Liver (tissue), 9 donors: ENCODE measurements around the gene NLGN1. TPM values are rescaled to one million over a fixed set of nuclear protein-coding genes. Genes with fewer than 3 reads are reported as not detected.
A peak's percentile ranks its signal among the peaks of the same experiment; 100 is the strongest.

Experiments used
- DNase-seq: peaks from one replicate; pipeline ENCODE4 v3.0.0-alpha.2; 2017; ENCODE audit warnings: low spot score
- H3K27ac ChIP-seq, 2 donors: one replicate each; pipeline ENCODE4 v1.7.0; 2013; ENCODE audit warnings: inconsistent platforms in 2 of 2, low read length in 2 of 2, control low read depth in 1 of 2, low read depth in 1 of 2, mild to moderate bottlenecking in 1 of 2
- H3K27me3 ChIP-seq, 4 donors: one replicate each; pipeline versions ENCODE4 v1.6.1 to v1.7.0; 2013; ENCODE audit warnings: low read length in 3 of 4, inconsistent platforms in 1 of 4, mild to moderate bottlenecking in 1 of 4, moderate library complexity in 1 of 4; ENCODE audit not compliant: control insufficient read depth in 4 of 4, insufficient read depth in 4 of 4
- H3K36me3 ChIP-seq, 4 donors: one replicate each; pipeline versions ENCODE4 v1.6.1 to v1.7.0; 2013; ENCODE audit warnings: low read length in 3 of 4, mild to moderate bottlenecking in 3 of 4, low read depth in 1 of 4, moderate library complexity in 1 of 4; ENCODE audit not compliant: control insufficient read depth in 4 of 4, insufficient read depth in 3 of 4
- H3K4me1 ChIP-seq, 4 donors: one replicate each; pipeline versions ENCODE4 v1.6.1 to v1.7.0; 2013; ENCODE audit warnings: low read length in 3 of 4, mild to moderate bottlenecking in 3 of 4, moderate library complexity in 1 of 4; ENCODE audit not compliant: control insufficient read depth in 4 of 4, insufficient read depth in 4 of 4
- H3K4me3 ChIP-seq, 3 donors: one replicate each; pipeline versions ENCODE4 v1.6.1 to v1.7.0; 2013; ENCODE audit warnings: low read length in 3 of 3, control low read depth in 1 of 3, low read depth in 1 of 3, mild to moderate bottlenecking in 1 of 3
- H3K9ac ChIP-seq, 2 donors: one replicate each; pipeline ENCODE4 v1.7.0; 2013; ENCODE audit warnings: low read length in 2 of 2, mild to moderate bottlenecking in 2 of 2, moderate library complexity in 2 of 2, control low read depth in 1 of 2, low read depth in 1 of 2
- H3K9me3 ChIP-seq, 4 donors: one replicate each; pipeline versions ENCODE4 v1.6.1 to v1.7.0; 2013; ENCODE audit warnings: low read length in 3 of 4; ENCODE audit not compliant: control insufficient read depth in 4 of 4
- ATF3 ChIP-seq: IDR thresholded peaks from 2 replicates; pipeline ENCODE4 v1.6.1; 2016; ENCODE audit warnings: antibody characterized with exemption
- CTCF ChIP-seq: fragments of 150-350 bp; IDR thresholded peaks from 2 replicates; pipeline ENCODE4 v1.5.1; 2017; ENCODE audit warnings: improper control_type of control experiment, low read depth, low read length; ENCODE audit not compliant: missing input control
- EGR1 ChIP-seq, 2 donors: IDR thresholded peaks; 2 replicates each; pipeline ENCODE4 v1.6.1; 2016 to 2018; ENCODE audit warnings: antibody characterized with exemption in 2 of 2, low read depth in 2 of 2
- FOXA1 ChIP-seq: IDR thresholded peaks from 2 replicates; pipeline ENCODE4 v1.6.1; 2016; ENCODE audit warnings: antibody characterized with exemption
- FOXA2 ChIP-seq: IDR thresholded peaks from 2 replicates; pipeline ENCODE4 v1.6.1; 2016; ENCODE audit warnings: antibody characterized with exemption
- HNF4A ChIP-seq, 2 donors: conservative IDR thresholded peaks; 2 replicates each; pipeline ENCODE4 v1.6.1; 2016; ENCODE audit warnings: antibody characterized with exemption in 2 of 2, mild to moderate bottlenecking in 2 of 2
- HNF4G ChIP-seq: IDR thresholded peaks from 2 replicates; pipeline ENCODE4 v1.6.1; 2016; ENCODE audit warnings: antibody characterized with exemption
- JUND ChIP-seq, 2 donors: IDR thresholded peaks; 2 replicates each; pipeline ENCODE4 v1.6.1; 2016; ENCODE audit warnings: antibody characterized with exemption in 2 of 2
- NR2F2 ChIP-seq: IDR thresholded peaks from 2 replicates; pipeline ENCODE4 v1.6.1; 2016; ENCODE audit warnings: antibody characterized with exemption
- RAD21 ChIP-seq, 2 donors: IDR thresholded peaks; 2 replicates each; pipeline ENCODE4 v1.6.1; 2016; ENCODE audit warnings: antibody characterized with exemption in 2 of 2, mild to moderate bottlenecking in 2 of 2
- REST ChIP-seq: IDR thresholded peaks from 2 replicates; pipeline ENCODE4 v1.6.1; 2016; ENCODE audit warnings: antibody characterized with exemption, mild to moderate bottlenecking
- RXRA ChIP-seq, 2 donors: IDR thresholded peaks; 2 replicates each; pipeline ENCODE4 v1.6.1; 2017 to 2018; ENCODE audit warnings: antibody characterized with exemption in 2 of 2, mild to moderate bottlenecking in 1 of 2
- SP1 ChIP-seq: IDR thresholded peaks from 2 replicates; pipeline ENCODE4 v1.6.1; 2018; ENCODE audit warnings: antibody characterized with exemption, mild to moderate bottlenecking
- TAF1 ChIP-seq: conservative IDR thresholded peaks from 2 replicates; pipeline ENCODE4 v1.6.1; 2016; ENCODE audit warnings: antibody characterized with exemption, mild to moderate bottlenecking
- YY1 ChIP-seq: IDR thresholded peaks from 2 replicates; pipeline ENCODE4 v1.6.1; 2016; ENCODE audit warnings: antibody characterized with exemption, mild to moderate bottlenecking
- ZBTB33 ChIP-seq: IDR thresholded peaks from 2 replicates; pipeline ENCODE4 v1.6.1; 2016; ENCODE audit warnings: antibody characterized with exemption
- WGBS: extraction: QIAGEN DNeasy Blood & Tissue Kit; methylation state at CpG from one replicate; pipeline ENCODE4 v1.1.7; 2013; 5-methylcytosine and 5-hydroxymethylcytosine counted together
- polyA plus RNA-seq, 2 donors: library from polyadenylated mRNA; stranded (reverse) in 1 of 2; unstranded in 1 of 2; fragments of 200-250 nt in 1 of 2; fragments of >200 nt in 1 of 2; fragmentation: Nextera tagmentation in 1 of 2; extraction: Ambion mirVana in 1 of 2; gene quantifications; one replicate each; pipeline versions ENCODE4 v1.2.1 to v1.2.3, GENCODE V29; 2013 to 2015
- total RNA-seq, 2 donors: library from RNA; depleted of rRNA; stranded (reverse); fragments of >200 nt; gene quantifications; one replicate each; pipeline ENCODE4 v1.2.3, GENCODE V29; 2014
- donor health status: healthy.
- donor health status: healthy.
- donor health status: healthy.
- donor health status: healthy.
- donor health status: healthy.

NLGN1 gene
- total and polyA plus RNA-seq, 4 donors = 0.02 to 0.67 (median 0.37) TPM; not detected in 1

GRCh38 chr3:173993299-173993698 lies 595.8 kb downstream of the NLGN1 start:
- TF ChIP-seq RAD21 (IDR thresholded peaks at IDR 0.05) (peak in 1 of 2 donors; percentile 24), JUND (IDR thresholded peaks at IDR 0.05) (no peak)
- DNase-seq = no peak
- WGBS = 46% methylated on average over 1 of the region's 1 CpG

GRCh38 chr3:174000675-174001074 lies 603.1 kb downstream of the NLGN1 start:
- Histone ChIP-seq H3K27me3 (peaks cover 0 to 3% (median 0%) of the 10 kb centered on the region in 4 donors), H3K9ac (no peak overlapping the region), H3K27ac (no peak overlapping the region), H3K4me1 (no peaks in the 10 kb centered on the region), H3K4me3 (no peak overlapping the region), H3K9me3 (no peaks in the 10 kb centered on the region), H3K36me3 (no peaks in the 10 kb centered on the region)
- no peak for DNase-seq
- TF ChIP-seq ZBTB33 = no peak
- TF ChIP-seq HNF4A (conservative IDR thresholded peaks at IDR 0.05) = no peak
- no peak for TF ChIP-seq FOXA1
- no peak for TF ChIP-seq JUND (IDR thresholded peaks at IDR 0.05)
- TF ChIP-seq FOXA2 = no peak
- TF ChIP-seq SP1 = no peak
- TF ChIP-seq REST = no peak
- no peak for TF ChIP-seq YY1
- TF ChIP-seq NR2F2 = no peak
- TF ChIP-seq RXRA (IDR thresholded peaks at IDR 0.05) = no peak
- no peak for TF ChIP-seq CTCF
- TF ChIP-seq HNF4G = no peak
- TF ChIP-seq EGR1 (IDR thresholded peaks at IDR 0.05; ENCODE audit: low read depth in 2 of 2) = no peak
- no peak for TF ChIP-seq TAF1
- TF ChIP-seq ATF3 = no peak
- WGBS = 72% methylated on average over 1 of the region's 1 CpG

More at GRCh38 chr3:173993299-173993698, 595.8 kb downstream of the NLGN1 start:
- Histone ChIP-seq H3K9me3 (no peaks in the 10 kb centered on the region), H3K4me1 (no peaks in the 10 kb centered on the region), H3K9ac (no peak overlapping the region), H3K27me3 (no peaks in the 10 kb centered on the region), H3K4me3 (no peak overlapping the region), H3K36me3 (no peaks in the 10 kb centered on the region), H3K27ac (no peak overlapping the region)
